H9 (cell line): ENCODE results near the gene SLC35A4. TPM values are rescaled to one million over a fixed set of nuclear protein-coding genes. Genes with fewer than 3 reads are reported as not detected.

Source experiments
- DNase-seq: peaks from one replicate; pipeline ENCODE4 v3.0.0-alpha.2; 2017
- H2AFZ ChIP-seq: one replicate; pipeline ENCODE4 v1.6.1; 2013; ENCODE audit warnings: mild to moderate bottlenecking, low read length, control low read depth, moderate library complexity
- H2AK5ac ChIP-seq: 2 replicates; pipeline ENCODE4 v1.6.1; 2013; ENCODE audit warnings: low read length, control low read depth, mixed read lengths; ENCODE audit not compliant: insufficient read length
- H2BK120ac ChIP-seq: one replicate; pipeline ENCODE4 v1.6.1; 2013; ENCODE audit warnings: low read depth, mild to moderate bottlenecking, low read length, control low read depth, inconsistent platforms; ENCODE audit not compliant: poor library complexity, severe bottlenecking
- H2BK12ac ChIP-seq: 2 replicates; pipeline ENCODE4 v1.6.1; 2013; ENCODE audit warnings: low read length, control low read depth, mixed read lengths, low read depth; ENCODE audit not compliant: insufficient read length
- H2BK15ac ChIP-seq: 2 replicates; pipeline ENCODE4 v1.6.1; 2013; ENCODE audit warnings: low read depth, low read length, control low read depth
- H2BK20ac ChIP-seq: one replicate; pipeline ENCODE4 v1.6.1; 2013; ENCODE audit warnings: low read depth, mild to moderate bottlenecking, low read length, control low read depth, inconsistent platforms; ENCODE audit not compliant: poor library complexity, severe bottlenecking
- H2BK5ac ChIP-seq: 2 replicates; pipeline ENCODE4 v1.6.1; 2013; ENCODE audit warnings: low read length, control low read depth, mixed read lengths; ENCODE audit not compliant: insufficient read length
- H3K14ac ChIP-seq: 2 replicates; pipeline ENCODE4 v1.6.1; 2013; ENCODE audit warnings: low read length, control low read depth; ENCODE audit not compliant: insufficient read depth
- H3K18ac ChIP-seq: 2 replicates; pipeline ENCODE4 v1.6.1; 2013; ENCODE audit warnings: low read depth, mild to moderate bottlenecking, mixed read lengths, low read length, control low read depth; ENCODE audit not compliant: insufficient read length
- H3K23ac ChIP-seq: 2 replicates; pipeline ENCODE4 v1.6.1; 2013; ENCODE audit warnings: low read length, control low read depth, mixed read lengths, low read depth; ENCODE audit not compliant: insufficient read length
- H3K23me2 ChIP-seq: 2 replicates; pipeline ENCODE4 v1.6.1; 2013; ENCODE audit warnings: low read depth, mild to moderate bottlenecking, mixed read lengths, low read length, control low read depth; ENCODE audit not compliant: insufficient read length, poor library complexity, severe bottlenecking
- H3K27ac ChIP-seq: 2 replicates; pipeline ENCODE4 v1.5.1; 2013; ENCODE audit warnings: low read length, control low read depth, mixed read lengths, low read depth; ENCODE audit not compliant: insufficient read length
- H3K27me3 ChIP-seq: 2 replicates; pipeline ENCODE4 v1.6.1; 2013; ENCODE audit warnings: low read length, control low read depth, inconsistent platforms; ENCODE audit not compliant: insufficient read depth
- H3K4ac ChIP-seq: 2 replicates; pipeline ENCODE4 v1.6.1; 2013; ENCODE audit warnings: low read depth, mild to moderate bottlenecking, control low read depth, inconsistent platforms, low read length, moderate library complexity
- H3K4me1 ChIP-seq: 2 replicates; pipeline ENCODE4 v1.6.1; 2013; ENCODE audit warnings: low read length, control low read depth, inconsistent platforms; ENCODE audit not compliant: insufficient read depth
- H3K4me2 ChIP-seq: 2 replicates; pipeline ENCODE4 v1.6.1; 2013; ENCODE audit warnings: low read length, control low read depth, mixed read lengths; ENCODE audit not compliant: insufficient read length, insufficient read depth
- H3K56ac ChIP-seq: 2 replicates; pipeline ENCODE4 v1.6.1; 2013; ENCODE audit warnings: low read depth, mild to moderate bottlenecking, mixed read lengths, low read length, control low read depth; ENCODE audit not compliant: insufficient read length
- H3K79me1 ChIP-seq: 2 replicates; pipeline ENCODE4 v1.6.1; 2013; ENCODE audit warnings: low read depth, mild to moderate bottlenecking, moderate library complexity, low read length, control low read depth, inconsistent platforms; ENCODE audit not compliant: insufficient read depth, poor library complexity, severe bottlenecking
- H3K79me2 ChIP-seq: 2 replicates; pipeline ENCODE4 v1.6.1; 2013; ENCODE audit warnings: low read length, control low read depth, inconsistent platforms; ENCODE audit not compliant: insufficient read depth
- H3K9ac ChIP-seq: 2 replicates; pipeline ENCODE4 v1.6.1; 2013; ENCODE audit warnings: low read length, control low read depth, mixed read lengths; ENCODE audit not compliant: insufficient read length; ENCODE audit errors: extremely low read depth
- H3K9me3 ChIP-seq: one replicate; pipeline ENCODE4 v1.6.1; 2013; ENCODE audit warnings: low read depth, low read length, inconsistent platforms; ENCODE audit not compliant: control insufficient read depth
- H3T11ph ChIP-seq: one replicate; pipeline ENCODE4 v1.6.1; 2013; ENCODE audit warnings: mild to moderate bottlenecking, low read length, control low read depth, inconsistent platforms
- H4K20me1 ChIP-seq: one replicate; pipeline ENCODE4 v1.6.1; 2013; ENCODE audit not compliant: control insufficient read depth, insufficient read length, insufficient read depth
- H4K5ac ChIP-seq: 2 replicates; pipeline ENCODE4 v1.6.1; 2013; ENCODE audit warnings: low read depth, mild to moderate bottlenecking, mixed read lengths, low read length, control low read depth; ENCODE audit not compliant: insufficient read length
- H4K8ac ChIP-seq: replicated peaks from 2 replicates; pipeline ENCODE4 v1.6.1; 2013; ENCODE audit warnings: low read length, control low read depth, mixed read lengths, low read depth; ENCODE audit not compliant: insufficient read length
- H4K91ac ChIP-seq: 2 replicates; pipeline ENCODE4 v1.6.1; 2013; ENCODE audit warnings: low read depth, mild to moderate bottlenecking, moderate library complexity, mixed read lengths, low read length, control low read depth; ENCODE audit not compliant: insufficient read length
- H3K27ac Mint-ChIP-seq, 3 experiments: 2 replicates in 2 of 3; 3 replicates in 1 of 3; pipeline ENCODE4 v1.8.0; 2020 to 2021; ENCODE audit warnings: mixed read lengths in 3 of 3, mild to moderate bottlenecking in 1 of 3, moderate library complexity in 1 of 3
- H3K27me3 Mint-ChIP-seq: 2 replicates; pipeline ENCODE4 v1.8.0; 2021; ENCODE audit warnings: low read depth, mild to moderate bottlenecking, moderate library complexity, mixed read lengths
- H3K36me3 Mint-ChIP-seq, 3 experiments: 2 replicates in 2 of 3; 3 replicates in 1 of 3; pipeline ENCODE4 v1.8.0; 2020 to 2021; ENCODE audit warnings: low read depth in 3 of 3, mixed read lengths in 3 of 3; ENCODE audit not compliant: insufficient read depth in 1 of 3
- H3K4me1 Mint-ChIP-seq, 2 experiments: 2 replicates each; pipeline ENCODE4 v1.8.0; 2020; ENCODE audit warnings: mixed read lengths in 2 of 2
- H3K4me3 Mint-ChIP-seq, 2 experiments: 2 replicates in 1 of 2; 3 replicates in 1 of 2; pipeline ENCODE4 v1.8.0; 2020 to 2021; ENCODE audit warnings: mild to moderate bottlenecking in 2 of 2, mixed read lengths in 2 of 2, moderate library complexity in 1 of 2
- H3K9me3 Mint-ChIP-seq, 2 experiments: 2 replicates in 1 of 2; 3 replicates in 1 of 2; pipeline ENCODE4 v1.8.0; 2020; ENCODE audit warnings: mild to moderate bottlenecking in 2 of 2, mixed read lengths in 2 of 2, moderate library complexity in 1 of 2
- CTCF ChIP-seq: fragments of 200-600 bp; sonication (generic); conservative IDR thresholded peaks from 3 replicates; pipeline ENCODE4 v1.8.0; 2021; ENCODE audit warnings: antibody characterized with exemption, mild to moderate bottlenecking
- WGBS: extraction: QIAGEN DNeasy Blood & Tissue Kit; methylation state at CpG from one replicate; pipeline ENCODE4 v1.1.7; 2013; ENCODE audit warnings: missing lambda C conversion rate, low lambda C conversion rate, mixed read lengths; ENCODE audit not compliant: insufficient read length; ENCODE audit errors: extremely low coverage; 5-methylcytosine and 5-hydroxymethylcytosine counted together
- total RNA-seq: library from RNA; stranded (reverse); gene quantifications from 2 replicates; pipeline ENCODE4 v1.2.1, GENCODE V29; 2021

SLC35A4 gene
- total RNA-seq, 1 experiment from 2014 or later: 92.0 TPM

DNA sequence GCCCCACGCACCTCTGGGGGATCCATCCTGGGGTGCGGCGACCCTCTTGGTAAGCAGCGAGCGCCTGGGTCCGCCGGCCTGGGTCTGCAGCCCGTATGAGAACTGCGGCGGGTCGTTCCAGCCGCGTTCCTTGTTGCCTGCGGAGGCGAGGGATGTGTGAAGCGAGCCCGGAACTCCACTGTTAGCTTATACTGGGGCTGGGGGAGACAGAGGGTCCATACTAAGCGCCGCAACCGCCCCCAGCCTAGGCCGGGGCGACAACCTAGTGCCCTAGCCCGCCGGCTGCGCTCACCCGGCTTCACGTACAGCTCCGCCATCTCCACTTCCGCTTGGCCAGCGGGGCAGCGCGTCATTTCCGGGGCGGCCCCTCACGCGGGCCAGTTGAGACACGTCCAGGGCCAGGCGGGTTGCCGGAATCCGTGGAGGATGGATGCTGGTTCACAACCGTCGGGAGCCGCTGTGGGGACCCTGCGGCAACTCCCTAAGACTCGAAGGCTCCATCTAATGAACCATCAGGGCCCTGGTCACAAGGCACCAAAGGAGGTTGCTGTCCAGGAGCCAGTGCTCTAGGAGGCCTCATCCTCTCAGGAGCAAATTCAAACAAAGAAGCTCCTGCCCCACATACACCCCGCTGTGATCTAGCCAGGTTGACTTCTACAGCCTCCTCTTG is 7.4 kb upstream of the SLC35A4 start, which contains the start of gene SRA1:
Gene SRA1, minus strand, starts transcription at position 338 of the 670 bp plus-strand sequence. Its CDS starts 21 bp downstream, at position 317.
- Histone ChIP-seq H2BK120ac (no peak within 1 kb of the TSS), H3K9ac (peak within 1 kb of the TSS; percentile 87), H2BK20ac (no peak within 1 kb of the TSS), H3K79me1 (peaks cover 3% of the 10 kb centered on the region), H2AK5ac (no peak within 1 kb of the TSS), H3K23me2 (no peaks in the 10 kb centered on the region), H3K56ac (no peak within 1 kb of the TSS), H3K9me3 (no peaks in the 10 kb centered on the region), H2BK15ac (no peak within 1 kb of the TSS), H3K23ac (no peak within 1 kb of the TSS), H3K4ac (no peak within 1 kb of the TSS; the same call in none of the 2 replicates), H4K5ac (no peak within 1 kb of the TSS), H3K27ac (no peak within 1 kb of the TSS), H2BK12ac (no peak within 1 kb of the TSS), H3K79me2 (peaks cover 6% of the 10 kb centered on the region), H2AFZ (no peak within 1 kb of the TSS), H4K91ac (peak within 1 kb of the TSS; percentile 22), H3K27me3 (no peaks in the 10 kb centered on the region), H4K20me1 (no peaks in the 10 kb centered on the region), H4K8ac (no peak within 1 kb of the TSS), H2BK5ac (no peak within 1 kb of the TSS), H3K14ac (peak within 1 kb of the TSS; percentile 87), H3K18ac (peak within 1 kb of the TSS; percentile 90), H3K4me2 (peak within 1 kb of the TSS; percentile 94), H3T11ph (no peak within 1 kb of the TSS), H3K4me1 (0 out of 2 replicates have a peak, but pooled peaks cover 3% of the 10 kb centered on the region)
- Mint-ChIP-seq H3K4me3 (peak within 1 kb of the TSS; percentile 91 to 92), H3K36me3 (peaks cover 6 to 33% (median 31%) of the 10 kb centered on the region in 3 experiments; a peak in 6 of 7 replicates), H3K27me3 (no peaks in the 10 kb centered on the region), H3K4me1 (peaks cover 25 to 26% of the 10 kb centered on the region in 2 experiments), H3K27ac (peak within 1 kb of the TSS; percentile 90 to 97 (median 90)), H3K9me3 (no peaks in the 10 kb centered on the region)
- TF ChIP-seq CTCF: no peak
- peak; percentile 95 for DNase-seq
- no CpG with 5 or more reads among the region's 46 CpGs for WGBS
